ENCODE results near the gene OGDH. TPM values are rescaled to one million over a fixed set of nuclear protein-coding genes. Genes with fewer than 3 reads are reported as not detected.

Gene OGDH
- total RNA-seq, 1 donor from 2014 or later: 80.0 TPM

DNA sequence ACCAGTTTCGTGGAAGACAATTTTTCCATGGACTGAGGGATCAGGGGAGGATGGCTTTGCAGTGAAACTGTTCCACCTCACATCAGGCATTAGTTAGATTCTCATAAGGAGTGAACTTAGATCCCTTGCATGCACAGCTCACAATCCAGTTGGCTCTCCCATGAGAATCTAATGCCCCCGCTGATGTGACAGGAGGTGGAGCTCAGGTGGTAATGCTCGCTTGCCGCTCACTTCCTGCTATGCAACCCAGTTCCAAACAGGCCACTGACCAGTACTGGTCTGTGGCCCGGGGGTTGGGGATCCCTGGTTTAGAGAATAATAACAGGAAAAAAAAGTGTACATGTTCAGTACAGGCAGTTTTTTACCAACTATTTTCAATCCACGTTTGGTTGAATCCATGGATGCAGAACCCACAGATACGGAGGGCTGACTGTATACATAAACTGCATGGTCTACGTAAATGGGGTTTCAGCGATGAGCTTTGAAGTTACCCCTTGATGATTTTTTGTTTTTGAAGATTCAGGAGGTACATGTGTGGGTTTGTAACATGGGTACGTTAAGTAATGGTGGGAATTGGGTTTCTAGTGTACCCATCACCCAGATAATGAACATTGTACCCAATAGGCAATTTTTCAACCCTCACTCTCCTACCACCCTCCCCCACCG is 24.5 kb downstream of the OGDH start:
- no peaks in the 10 kb centered on the region for H3K9me3 Mint-ChIP-seq (ENCODE audit: low read depth)
- TF ChIP-seq, protein P1, sequence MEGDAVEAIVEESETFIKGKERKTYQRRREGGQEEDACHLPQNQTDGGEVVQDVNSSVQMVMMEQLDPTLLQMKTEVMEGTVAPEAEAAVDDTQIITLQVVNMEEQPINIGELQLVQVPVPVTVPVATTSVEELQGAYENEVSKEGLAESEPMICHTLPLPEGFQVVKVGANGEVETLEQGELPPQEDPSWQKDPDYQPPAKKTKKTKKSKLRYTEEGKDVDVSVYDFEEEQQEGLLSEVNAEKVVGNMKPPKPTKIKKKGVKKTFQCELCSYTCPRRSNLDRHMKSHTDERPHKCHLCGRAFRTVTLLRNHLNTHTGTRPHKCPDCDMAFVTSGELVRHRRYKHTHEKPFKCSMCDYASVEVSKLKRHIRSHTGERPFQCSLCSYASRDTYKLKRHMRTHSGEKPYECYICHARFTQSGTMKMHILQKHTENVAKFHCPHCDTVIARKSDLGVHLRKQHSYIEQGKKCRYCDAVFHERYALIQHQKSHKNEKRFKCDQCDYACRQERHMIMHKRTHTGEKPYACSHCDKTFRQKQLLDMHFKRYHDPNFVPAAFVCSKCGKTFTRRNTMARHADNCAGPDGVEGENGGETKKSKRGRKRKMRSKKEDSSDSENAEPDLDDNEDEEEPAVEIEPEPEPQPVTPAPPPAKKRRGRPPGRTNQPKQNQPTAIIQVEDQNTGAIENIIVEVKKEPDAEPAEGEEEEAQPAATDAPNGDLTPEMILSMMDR (IDR thresholded peaks at IDR 0.05): no peak
- peaks cover 3% of the 10 kb centered on the region for H3K36me3 Mint-ChIP-seq (ENCODE audit: low read depth)
- H3K4me1 Mint-ChIP-seq (ENCODE audit: low read depth): peaks cover 60% of the 10 kb centered on the region
- H3K4me3 Mint-ChIP-seq (ENCODE audit: unreplicated experiment): no peak overlapping the region
- no peaks in the 10 kb centered on the region for H3K27me3 Mint-ChIP-seq (ENCODE audit: low read depth)
- DNase-seq (ENCODE audit: low spot score): no peak
- peak overlapping the region; percentile 97 for H3K27ac Mint-ChIP-seq (ENCODE audit: unreplicated experiment)

DNA sequence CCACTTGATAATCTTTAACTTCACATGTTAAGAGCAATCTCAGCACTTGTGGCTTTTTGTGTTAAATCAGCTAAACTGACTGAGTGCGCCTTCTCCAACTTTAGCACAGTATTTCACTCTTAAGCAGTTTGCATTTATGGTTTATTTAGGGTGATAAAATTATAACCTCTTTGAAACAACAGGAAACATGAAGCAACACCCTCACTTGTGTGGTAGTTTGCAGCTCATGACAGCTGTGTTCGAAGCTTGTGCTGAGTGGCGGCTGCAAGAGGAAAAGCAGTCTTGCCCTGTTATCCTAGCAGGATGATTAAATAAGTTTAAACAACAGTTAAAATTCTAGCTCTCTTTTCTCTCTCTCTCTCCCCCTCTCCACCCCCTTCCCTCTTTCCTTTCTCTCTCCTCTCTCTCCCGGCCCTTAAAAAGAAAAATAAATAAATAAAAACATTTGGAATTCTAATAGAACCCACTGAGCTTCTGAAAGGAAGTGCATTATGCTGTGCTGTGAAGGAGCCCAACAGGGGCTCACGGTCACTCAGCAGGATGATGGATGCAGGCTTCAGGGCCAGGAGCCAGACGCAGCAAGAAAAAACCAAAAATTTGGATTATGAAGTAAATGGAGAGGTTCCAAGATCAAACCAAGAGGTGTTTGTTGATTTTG is 25.2 kb downstream of the OGDH start:
- H3K27ac Mint-ChIP-seq (ENCODE audit: unreplicated experiment): peak overlapping the region; percentile 97
- H3K4me3 Mint-ChIP-seq (ENCODE audit: unreplicated experiment): peak overlapping the region; percentile 25
- H3K27me3 Mint-ChIP-seq (ENCODE audit: low read depth): no peaks in the 10 kb centered on the region
- DNase-seq (ENCODE audit: low spot score): no peak
- H3K4me1 Mint-ChIP-seq (ENCODE audit: low read depth): peaks cover 60% of the 10 kb centered on the region
- TF ChIP-seq, protein P1 (IDR thresholded peaks at IDR 0.05): no peak
- H3K36me3 Mint-ChIP-seq (ENCODE audit: low read depth): peaks cover 3% of the 10 kb centered on the region
- H3K9me3 Mint-ChIP-seq (ENCODE audit: low read depth): no peaks in the 10 kb centered on the region

DNA sequence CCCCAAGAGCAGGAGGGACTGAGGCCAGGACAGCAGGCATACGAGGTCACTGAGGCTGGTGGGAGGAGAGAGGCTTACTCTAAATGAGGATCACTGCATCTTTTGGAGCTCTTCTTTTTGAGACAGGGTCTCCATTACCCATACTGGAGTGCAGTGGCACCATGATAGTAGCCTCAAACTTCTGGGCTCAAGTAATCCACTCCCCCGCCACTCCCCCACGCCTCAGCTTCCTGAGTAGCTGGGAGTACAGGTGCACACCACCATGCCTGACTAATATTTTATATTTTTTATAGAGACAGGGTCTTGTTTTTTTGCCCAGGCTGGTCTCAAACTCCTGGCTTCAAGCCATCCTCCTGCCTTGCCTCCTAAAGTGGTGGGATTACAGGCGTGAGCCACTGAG is 25.8 kb downstream of the OGDH start:
- Mint-ChIP-seq H3K27ac (ENCODE audit: unreplicated experiment) (peak overlapping the region; percentile 97), H3K36me3 (ENCODE audit: low read depth) (peaks cover 5% of the 10 kb centered on the region), H3K4me3 (ENCODE audit: unreplicated experiment) (no peak overlapping the region), H3K27me3 (ENCODE audit: low read depth) (no peaks in the 10 kb centered on the region), H3K4me1 (ENCODE audit: low read depth) (peaks cover 62% of the 10 kb centered on the region), H3K9me3 (ENCODE audit: low read depth) (no peaks in the 10 kb centered on the region)
- TF ChIP-seq, protein P1 (IDR thresholded peaks at IDR 0.05): no peak
- no peak for DNase-seq (ENCODE audit: low spot score)

DNA sequence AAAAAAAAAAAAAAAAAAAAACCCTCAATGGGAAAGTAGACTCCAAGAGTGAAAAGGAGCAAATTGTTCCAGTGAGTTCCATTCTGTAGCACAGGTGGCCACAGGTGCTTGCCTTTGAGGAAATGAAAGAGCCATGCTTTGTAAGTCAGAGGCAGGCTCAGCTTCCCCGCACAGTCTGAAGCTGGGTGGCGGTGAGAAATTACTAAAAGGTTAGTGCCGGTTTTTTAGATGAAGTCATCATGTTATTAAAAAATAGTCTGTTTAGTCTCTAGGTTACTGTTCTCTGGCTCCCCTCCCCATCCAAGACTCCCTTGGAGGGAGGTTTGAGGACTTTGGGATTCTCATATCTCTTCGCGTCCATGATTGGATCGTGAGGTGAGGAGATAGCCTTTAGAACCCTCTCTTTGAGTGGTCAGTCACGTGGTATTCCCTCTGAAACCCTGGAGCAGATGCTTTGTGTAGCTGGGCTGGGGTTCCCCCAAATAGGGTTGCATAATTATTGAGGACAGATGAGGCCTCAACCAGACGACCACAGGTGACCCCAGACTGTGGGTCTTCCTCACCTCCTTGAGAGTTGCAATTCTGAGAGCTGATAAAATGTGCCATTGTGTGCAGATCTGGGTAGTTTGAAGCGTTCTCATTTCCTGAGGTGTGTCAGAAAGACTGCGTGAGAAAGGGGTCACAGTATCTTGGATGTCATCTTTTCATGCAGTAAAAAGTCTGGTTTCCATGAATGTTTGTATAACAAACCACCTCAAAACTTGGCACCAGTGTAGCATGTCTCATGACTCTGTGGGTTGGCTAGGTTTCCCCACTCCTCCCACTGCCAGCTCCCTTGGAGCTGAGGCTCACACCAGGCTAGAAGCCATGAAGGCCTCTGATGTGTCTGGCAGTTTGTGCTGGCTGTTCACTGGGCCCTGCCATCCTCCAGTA is 27.1 kb downstream of the OGDH start:
- no peak for DNase-seq (ENCODE audit: low spot score)
- TF ChIP-seq, protein P1 (IDR thresholded peaks at IDR 0.05): no peak
- H3K27me3 Mint-ChIP-seq (ENCODE audit: low read depth): no peaks in the 10 kb centered on the region
- H3K4me1 Mint-ChIP-seq (ENCODE audit: low read depth): peaks cover 68% of the 10 kb centered on the region
- H3K27ac Mint-ChIP-seq (ENCODE audit: unreplicated experiment): peak overlapping the region; percentile 91
- H3K9me3 Mint-ChIP-seq (ENCODE audit: low read depth): no peaks in the 10 kb centered on the region
- H3K4me3 Mint-ChIP-seq (ENCODE audit: unreplicated experiment): no peak overlapping the region
- peaks cover 4% of the 10 kb centered on the region for H3K36me3 Mint-ChIP-seq (ENCODE audit: low read depth)

Measured in chondrocyte (in vitro differentiated cells).